ENCODE data around the gene CLDN9.

Gene CLDN9

GRCh38 chr16:3012828-3013420 is at the start of gene CLDN9:
Gene CLDN9, plus strand, starts transcription at chr16:3012923. Its CDS starts 440 bp downstream, at chr16:3013363.
- no peak for DNase-seq

GRCh38 chr16:2963074-2963722 is 49.5 kb upstream of the CLDN9 start:
- no peak for DNase-seq

GRCh38 chr16:2963723-2964474 is 48.8 kb upstream of the CLDN9 start, which contains the start of gene KREMEN2:
Gene KREMEN2, plus strand, starts transcription at chr16:2964275. Its CDS starts 246 bp downstream, at chr16:2964521.
- peak in 1 of 2 experiments; percentile 12 for DNase-seq

GRCh38 chr16:2964475-2965336 is 48.0 kb upstream of the CLDN9 start:
- DNase-seq, result peak; percentile 56 to 67

GRCh38 chr16:2966043-2966807 is 46.5 kb upstream of the CLDN9 start:
- no peak for DNase-seq

GRCh38 chr16:2966808-2967191 is 45.9 kb upstream of the CLDN9 start:
- no peak for DNase-seq

- no peak for DNase-seq
Measured at GRCh38 chr16:2967211-2967631, 45.5 kb upstream of the CLDN9 start.

GRCh38 chr16:2967721-2968161 is 45.0 kb upstream of the CLDN9 start:
- DNase-seq, result no peak

GRCh38 chr16:2968368-2968737 is 44.4 kb upstream of the CLDN9 start:
- DNase-seq, result no peak

- DNase-seq, result peak; percentile 83 to 87
Measured at GRCh38 chr16:2968738-2969544, 43.8 kb upstream of the CLDN9 start, which contains the start of gene PAQR4. Gene PAQR4, plus strand, starts transcription at chr16:2969348. Its CDS starts 327 bp downstream, at chr16:2969675.

- DNase-seq, result peak; percentile 70 to 78
Measured at GRCh38 chr16:2969545-2970521, 42.9 kb upstream of the CLDN9 start.

- DNase-seq, result no peak
Measured at GRCh38 chr16:2970563-2970962, 42.2 kb upstream of the CLDN9 start.

- no peak for DNase-seq
Measured at GRCh38 chr16:2971134-2971984, 41.4 kb upstream of the CLDN9 start.

- no peak for DNase-seq
Measured at GRCh38 chr16:2971985-2972784, 40.5 kb upstream of the CLDN9 start.

GRCh38 chr16:2973093-2973492 is 39.6 kb upstream of the CLDN9 start:
- no peak for DNase-seq

- DNase-seq, result no peak
Measured at GRCh38 chr16:2973605-2974318, 39.0 kb upstream of the CLDN9 start.
